ENCODE results near the gene PLA2G2F.

PLA2G2F gene

GRCh38 chr1:20143734-20144565 is 4.8 kb downstream of the PLA2G2F start:
- no peak for DNase-seq

- no peak for DNase-seq
These were observed 8.9 kb downstream of the PLA2G2F start for GRCh38 chr1:20147846-20148570.

- DNase-seq: no peak
These were observed 9.7 kb downstream of the PLA2G2F start for GRCh38 chr1:20148571-20149500.

DNA sequence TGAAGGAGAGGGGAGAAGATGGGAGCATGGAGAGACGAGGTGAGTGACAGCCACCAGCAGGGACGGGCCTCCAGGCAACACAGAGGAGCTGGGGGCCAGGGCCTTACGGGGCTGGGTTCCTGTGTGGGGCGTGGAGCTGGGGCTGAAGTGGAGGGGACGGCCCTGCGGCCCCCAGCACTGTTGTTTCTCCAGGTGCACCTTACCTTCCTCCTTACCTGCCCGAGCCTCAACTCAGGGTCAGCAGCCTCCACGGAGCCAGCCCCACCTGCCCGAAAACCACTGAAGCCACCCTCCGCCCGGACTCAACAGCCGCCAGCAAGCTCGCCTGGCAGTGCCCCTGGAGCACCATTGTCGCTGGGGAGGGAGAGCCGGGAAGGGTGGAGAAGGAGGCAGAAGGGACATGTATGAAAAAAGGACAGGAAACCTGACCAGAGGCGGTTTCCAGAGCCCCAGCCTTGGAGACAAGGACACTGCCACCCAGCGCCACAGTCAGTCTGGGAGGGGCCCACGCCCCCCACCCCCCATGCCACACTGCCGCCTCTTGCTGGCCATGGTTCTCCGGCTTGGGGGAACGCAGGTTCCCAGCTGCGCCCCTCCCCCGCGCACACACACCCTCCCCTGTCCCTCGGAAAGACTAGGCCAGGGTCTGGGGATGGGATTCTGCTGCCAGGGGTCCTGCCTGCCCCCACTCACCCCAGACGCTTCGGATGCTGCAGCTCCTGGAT is 10.6 kb downstream of the PLA2G2F start:
- no peak for DNase-seq

- DNase-seq: no peak
These were observed 11.2 kb downstream of the PLA2G2F start for GRCh38 chr1:20150326-20150705.

- DNase-seq: no peak
These were observed 11.8 kb downstream of the PLA2G2F start for GRCh38 chr1:20150969-20151368.

DNA sequence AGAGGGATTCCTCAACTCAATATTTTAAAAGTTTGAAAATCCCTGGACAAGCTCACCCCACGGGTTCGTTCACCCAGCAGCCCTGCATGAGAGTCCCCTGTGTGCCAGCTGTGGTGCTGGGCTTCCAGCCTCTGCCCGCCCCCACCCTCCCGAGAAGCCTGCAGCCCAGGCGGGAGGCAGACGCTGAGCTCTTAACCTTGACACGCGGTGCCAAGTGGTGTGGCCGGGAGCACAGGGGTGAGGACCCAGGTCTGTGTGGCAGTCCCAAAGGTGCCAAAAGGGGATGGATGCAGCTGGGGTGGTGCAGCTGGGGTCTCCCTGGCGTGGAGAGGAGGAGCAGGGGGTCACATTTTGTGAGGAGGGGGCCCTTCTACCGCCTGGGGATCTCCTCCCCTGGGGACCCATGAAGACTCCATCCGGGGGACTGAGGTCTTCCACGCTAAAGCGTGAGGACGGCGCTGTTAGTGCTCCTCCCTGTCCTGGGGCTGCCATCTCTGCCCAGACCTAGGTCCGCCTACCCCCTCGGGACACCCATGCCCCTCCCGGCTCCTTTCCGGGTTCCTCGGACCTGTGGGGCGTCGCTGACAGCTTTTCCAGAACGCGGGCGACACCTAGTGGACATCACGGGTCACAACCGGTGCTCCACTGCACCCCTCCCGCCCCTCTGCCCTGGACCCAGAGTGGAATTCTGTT is 12.9 kb downstream of the PLA2G2F start:
- peak; percentile 47 for DNase-seq

GRCh38 chr1:20152599-20152930 is 13.4 kb downstream of the PLA2G2F start:
- no peak for DNase-seq

DNA sequence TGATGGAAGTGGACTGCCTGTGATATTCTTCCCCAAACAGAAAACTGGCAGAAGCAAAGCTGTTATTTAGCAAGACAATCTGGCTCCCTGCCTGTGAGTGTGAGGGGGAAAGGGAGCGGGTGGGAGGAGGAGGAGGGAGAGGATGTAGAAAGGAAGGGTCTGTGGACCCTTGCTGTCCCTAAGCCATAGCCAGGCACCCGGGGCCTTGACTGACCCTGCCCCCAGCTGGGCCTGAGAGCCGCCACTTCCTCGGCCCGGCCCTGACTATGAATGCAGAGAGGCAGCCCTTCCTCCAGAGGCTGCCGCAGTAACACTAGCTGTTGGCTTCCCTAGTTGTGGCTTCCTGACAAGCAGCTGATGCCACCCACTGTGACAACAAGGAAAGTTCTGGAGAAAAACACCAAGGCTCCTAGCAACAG is 13.9 kb downstream of the PLA2G2F start:
- no peak for DNase-seq

DNA sequence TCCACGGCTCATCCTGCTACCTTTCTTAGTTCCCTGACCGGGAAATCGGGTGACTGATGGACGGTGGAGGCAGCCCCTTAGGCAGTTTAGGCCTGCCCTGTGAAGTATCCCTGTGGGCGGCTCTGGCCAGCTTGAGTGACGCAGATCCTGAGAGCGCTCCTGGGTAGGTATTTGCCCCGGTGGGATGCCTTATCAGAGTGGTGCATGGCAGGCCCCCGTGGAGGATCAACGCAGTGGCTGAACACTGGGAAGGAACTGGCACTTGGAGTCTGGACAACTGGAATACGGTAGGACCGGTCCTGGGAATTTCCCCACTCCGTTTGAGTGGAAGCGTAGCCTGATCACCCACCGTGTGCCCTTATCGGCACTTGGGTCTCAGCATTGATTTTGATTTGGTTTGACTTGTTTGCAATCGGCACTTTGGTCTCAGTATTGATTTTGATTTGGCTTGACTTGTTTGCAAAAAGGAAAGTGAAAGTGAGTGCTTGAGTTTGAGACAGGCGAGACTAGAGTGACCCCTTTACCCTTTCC is 15.2 kb downstream of the PLA2G2F start:
- no peak for DNase-seq

DNA sequence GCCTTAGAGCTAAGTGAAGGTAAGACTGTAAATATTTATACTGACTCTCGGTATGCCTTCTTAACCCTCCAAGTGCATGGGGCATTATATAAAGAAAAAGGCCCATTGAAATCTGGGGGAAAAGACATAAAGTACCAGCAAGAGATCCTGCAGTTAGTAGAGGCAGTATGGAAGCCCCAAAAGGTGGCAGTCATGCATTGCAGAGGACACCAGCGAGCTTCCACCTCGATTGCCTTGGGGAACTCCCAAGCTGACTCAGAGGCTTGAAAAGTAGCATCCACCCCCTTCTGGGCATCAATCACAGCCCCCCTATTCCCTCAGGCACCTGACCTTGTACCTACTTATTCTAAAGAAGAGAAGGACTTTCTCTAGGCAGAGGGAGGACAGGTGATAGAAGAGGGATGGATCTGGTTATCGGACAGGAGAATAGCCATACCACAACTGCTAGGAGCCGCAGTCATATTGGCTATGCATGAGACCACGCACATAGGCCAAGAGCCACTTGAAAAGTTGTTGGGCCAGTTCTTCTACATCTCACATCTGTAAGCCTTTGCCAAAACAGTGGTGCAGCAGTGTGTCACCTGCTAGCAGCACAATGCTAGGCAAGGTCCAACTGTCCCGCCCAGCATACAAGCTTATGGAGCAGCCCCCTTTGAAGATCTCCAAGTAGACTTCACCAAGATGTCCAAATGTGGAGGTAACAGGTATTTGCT is 19.4 kb downstream of the PLA2G2F start:
- no peak for DNase-seq

- DNase-seq: no peak
These were observed 20.9 kb downstream of the PLA2G2F start for GRCh38 chr1:20160034-20160433.

DNA sequence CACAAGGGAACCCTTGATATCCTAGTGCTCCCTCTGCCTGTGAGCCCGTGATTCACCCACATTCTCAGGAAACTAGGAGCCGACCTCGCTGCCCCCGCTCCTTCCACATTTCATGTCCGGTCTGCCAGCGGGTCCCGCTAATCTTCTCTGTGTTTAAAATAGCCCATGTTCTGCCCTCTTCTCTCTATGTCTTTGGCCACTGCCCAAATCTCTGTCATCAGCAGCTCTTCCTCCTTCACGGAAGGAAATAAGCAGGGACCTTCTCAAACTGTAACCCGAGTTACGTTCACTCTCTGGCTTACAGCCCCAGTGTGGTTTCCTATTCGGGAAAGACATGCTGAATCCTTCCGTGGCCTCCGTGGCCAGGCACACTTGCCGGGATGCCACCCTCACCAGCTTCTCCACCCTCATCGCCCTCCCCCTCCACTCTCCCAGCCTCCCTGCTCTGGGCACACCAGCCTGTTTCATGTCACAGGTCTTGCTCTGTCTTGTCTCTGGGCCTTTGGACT is 25.6 kb downstream of the PLA2G2F start:
- DNase-seq: no peak

- no peak for DNase-seq
These were observed 26.4 kb downstream of the PLA2G2F start for GRCh38 chr1:20165522-20165951.

GRCh38 chr1:20166051-20166450 is 26.9 kb downstream of the PLA2G2F start:
- no peak for DNase-seq

- DNase-seq: no peak
These were observed 28.0 kb downstream of the PLA2G2F start for GRCh38 chr1:20167126-20167525.

GRCh38 chr1:20168564-20169491 is 29.7 kb downstream of the PLA2G2F start:
- no peak for DNase-seq

GRCh38 chr1:20169932-20170331 is 30.8 kb downstream of the PLA2G2F start:
- DNase-seq: no peak

- no peak for DNase-seq
These were observed 33.0 kb downstream of the PLA2G2F start for GRCh38 chr1:20172033-20172590.
